HL-60/S4 (cell line): Measurements from ENCODE around the gene ALG14.

Experiments
- in situ Hi-C: fragments of 300-500 bp; cut with MboI; formaldehyde crosslinking; loops from 2 replicates; pipeline ENCODE4 v1.14.3; 2022; ENCODE audit warnings: low sequenced_read_pairs

ALG14 gene

GRCh38 chr1:94936861-94937620 lies 135.7 kb downstream of the ALG14 start:
- in situ Hi-C loops = no loop called here

GRCh38 chr1:94935476-94935875 lies 137.3 kb downstream of the ALG14 start:
- in situ Hi-C loops = no loop called here

- in situ Hi-C loops = no loop called here
Measured at GRCh38 chr1:94935034-94935433, 137.7 kb downstream of the ALG14 start.

GRCh38 chr1:94934551-94934950 lies 138.2 kb downstream of the ALG14 start:
- in situ Hi-C loops = no loop called here

GRCh38 chr1:94931254-94931841 lies 141.4 kb downstream of the ALG14 start:
- in situ Hi-C loops = no loop called here

DNA sequence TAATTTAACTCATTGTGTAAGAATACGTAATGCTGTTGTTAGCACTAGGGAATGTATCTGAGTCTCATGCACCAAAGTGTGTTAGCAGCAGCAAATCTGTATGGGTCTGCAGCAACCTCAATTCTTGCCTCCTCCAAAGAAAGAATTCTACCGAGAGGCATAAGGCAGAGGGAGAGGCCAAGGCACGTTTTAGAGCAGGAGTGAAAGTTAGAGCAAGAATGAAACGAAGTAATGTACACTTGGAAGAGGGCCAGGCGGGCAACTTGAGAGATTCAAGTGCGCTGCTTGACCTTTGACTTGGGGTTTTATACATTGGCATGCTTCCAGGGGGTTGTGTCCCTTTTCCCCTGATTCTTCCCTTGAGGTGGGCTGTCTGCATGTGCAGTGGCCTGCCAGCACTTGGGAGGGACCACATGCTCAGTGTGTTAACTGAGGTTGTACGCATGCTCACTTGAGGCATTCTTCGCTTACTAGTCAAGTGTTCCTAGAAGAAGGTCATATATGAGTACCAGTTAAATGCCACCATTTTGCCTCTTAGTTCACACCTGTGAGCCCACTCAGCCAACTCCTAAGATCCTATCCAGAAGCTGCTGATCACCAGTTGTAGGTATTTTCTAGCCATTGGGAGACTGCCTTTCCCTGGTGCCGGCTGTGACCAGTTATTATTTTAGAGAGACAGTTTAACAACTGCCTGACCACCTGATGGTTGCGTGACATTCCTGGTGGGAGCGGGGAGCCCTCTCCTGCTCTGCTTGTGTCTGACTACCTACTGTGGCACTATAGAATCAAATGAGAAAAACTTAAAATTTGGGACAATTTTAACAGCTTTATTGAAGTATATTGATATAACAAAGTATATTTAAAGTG lies 143.2 kb downstream of the ALG14 start:
- in situ Hi-C loops = no loop called here

DNA sequence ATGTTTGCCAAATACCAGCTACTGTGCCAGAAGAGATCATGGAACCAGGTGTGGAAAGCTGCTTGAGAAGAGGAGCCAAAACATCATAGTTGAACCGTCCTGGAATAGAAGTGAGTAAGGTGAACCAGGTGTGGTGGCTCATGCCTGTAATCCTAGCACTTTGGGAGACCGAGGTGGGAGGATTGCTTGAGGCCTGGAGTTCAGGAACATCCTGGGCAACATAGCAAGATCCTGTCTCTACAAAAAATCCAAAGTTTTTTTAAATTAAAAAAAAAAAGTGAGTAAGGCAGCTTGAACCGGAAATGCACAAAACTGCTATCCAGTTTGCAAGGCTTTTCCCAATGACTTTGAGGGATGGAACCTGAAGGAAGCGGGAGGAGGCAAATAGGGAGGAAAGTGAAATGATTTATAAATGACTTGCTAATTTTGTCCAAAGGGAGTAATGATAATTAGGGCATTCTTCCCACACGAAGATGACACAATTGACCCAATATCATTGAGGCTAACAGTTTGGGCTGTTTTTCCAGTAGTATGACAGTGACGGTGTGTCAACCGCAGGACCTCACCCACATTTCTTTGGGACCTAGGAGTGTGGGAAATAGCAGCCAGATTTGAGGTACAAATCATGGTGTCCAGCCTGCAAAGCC lies 144.3 kb downstream of the ALG14 start:
- in situ Hi-C loops = no loop called here

DNA sequence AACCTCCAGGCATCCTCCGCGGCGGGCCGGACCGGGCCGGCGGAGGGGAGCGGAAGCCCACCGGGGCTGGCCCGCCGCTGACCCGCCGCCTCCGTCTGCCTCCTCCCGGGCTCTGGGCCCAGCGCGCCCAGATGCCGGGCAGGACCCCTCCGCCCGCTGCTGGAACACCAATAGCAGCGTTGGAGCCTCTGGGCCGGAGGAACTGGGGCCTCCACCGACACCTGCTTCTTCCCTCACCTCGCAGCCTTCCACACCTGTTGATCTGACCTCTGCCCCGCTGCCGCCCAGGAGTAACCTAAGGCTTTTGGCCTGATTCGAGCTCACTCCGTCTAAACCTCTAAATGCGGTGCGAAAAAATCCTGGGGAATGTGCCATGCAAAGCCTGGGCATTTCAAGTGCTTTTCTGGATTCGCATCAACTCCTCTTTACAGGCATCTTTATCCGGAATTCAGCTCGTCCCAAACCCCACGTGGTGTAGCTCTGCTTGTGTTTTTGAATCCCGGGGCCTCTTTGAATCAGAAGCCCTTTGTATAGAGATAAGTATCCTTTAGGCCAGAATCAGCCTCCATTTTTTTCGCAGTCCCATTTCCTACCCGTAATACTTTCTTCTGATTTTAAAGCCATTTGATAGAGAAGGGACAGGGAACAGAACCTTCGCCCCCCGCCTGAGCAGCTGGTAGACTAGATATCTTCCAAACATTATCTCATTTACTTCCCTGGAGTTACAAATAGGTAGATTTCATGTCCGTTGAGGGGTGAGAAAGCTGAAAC lies 145.2 kb downstream of the ALG14 start:
- in situ Hi-C loops = no loop called here

GRCh38 chr1:94926915-94927404 lies 145.8 kb downstream of the ALG14 start, which contains the start of gene CNN3:
Gene CNN3, minus strand, starts transcription at chr1:94927110. Its CDS starts 216 bp downstream, at chr1:94926894.
- in situ Hi-C loops = no loop called here

DNA sequence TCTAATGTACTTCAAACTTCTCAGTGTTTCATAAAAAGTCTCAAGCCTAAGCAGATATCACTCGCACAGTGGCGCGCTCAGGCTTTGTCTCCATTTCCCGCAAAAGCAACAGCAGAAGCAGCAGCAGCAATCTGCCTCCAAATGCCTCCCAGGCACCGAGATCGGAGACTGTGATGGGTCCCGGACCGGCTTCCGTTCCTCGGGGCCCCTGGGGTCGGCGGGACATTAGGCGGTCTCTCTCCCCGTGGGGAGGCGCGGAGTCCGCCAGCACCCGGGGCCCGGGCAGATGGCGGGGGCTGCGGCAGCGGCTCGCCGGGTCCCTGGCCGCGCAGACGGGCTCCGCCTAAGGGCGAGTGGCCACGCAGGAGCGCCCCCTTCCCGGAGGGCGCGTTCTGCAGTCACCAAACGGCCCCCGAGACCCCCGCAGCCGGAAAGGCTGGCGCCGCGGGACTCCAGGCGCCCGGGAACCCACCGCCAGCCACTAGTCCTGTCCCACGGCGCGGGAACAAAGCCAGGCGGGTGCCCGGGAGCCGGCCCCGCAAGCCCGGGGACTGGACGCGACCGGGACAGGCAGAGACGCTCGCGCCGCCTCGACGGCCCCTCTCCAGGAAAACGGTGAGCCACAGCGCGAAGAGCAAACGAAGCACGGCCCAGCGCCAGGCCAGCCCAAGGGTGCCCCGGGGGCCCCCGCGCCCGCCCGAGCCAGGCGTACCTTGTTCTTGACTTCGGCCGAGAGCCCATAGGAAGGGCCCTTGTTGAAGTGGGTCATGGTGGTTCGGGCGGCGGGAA lies 146.4 kb downstream of the ALG14 start:
- in situ Hi-C loops = no loop called here

DNA sequence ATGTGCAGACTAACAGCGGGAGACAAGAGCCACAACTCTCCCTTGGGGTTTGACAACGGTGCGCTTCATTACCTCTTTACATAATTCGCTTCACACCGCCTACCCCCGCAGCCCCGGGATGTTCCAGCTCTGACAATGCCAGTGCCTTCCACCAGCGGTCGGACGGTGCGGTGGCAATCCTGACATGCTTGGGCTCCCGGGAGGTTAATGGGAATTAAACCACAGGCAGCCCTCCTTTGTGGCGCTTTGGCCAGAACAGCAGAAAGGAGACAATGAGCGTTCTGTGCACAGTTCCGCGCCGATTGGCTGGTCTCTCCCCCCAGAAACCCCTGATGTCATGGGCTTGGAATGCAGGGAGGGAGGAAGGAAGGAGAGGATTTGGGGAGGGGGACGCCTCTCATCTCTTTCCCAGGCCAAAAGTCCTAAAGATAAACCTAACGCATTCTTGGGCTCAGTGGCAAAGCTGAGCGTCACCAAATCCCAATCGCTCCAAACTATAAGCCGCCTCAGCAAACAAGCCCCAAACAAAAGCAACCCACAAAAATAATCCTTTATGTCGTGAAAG lies 147.1 kb downstream of the ALG14 start:
- in situ Hi-C loops = no loop called here

DNA sequence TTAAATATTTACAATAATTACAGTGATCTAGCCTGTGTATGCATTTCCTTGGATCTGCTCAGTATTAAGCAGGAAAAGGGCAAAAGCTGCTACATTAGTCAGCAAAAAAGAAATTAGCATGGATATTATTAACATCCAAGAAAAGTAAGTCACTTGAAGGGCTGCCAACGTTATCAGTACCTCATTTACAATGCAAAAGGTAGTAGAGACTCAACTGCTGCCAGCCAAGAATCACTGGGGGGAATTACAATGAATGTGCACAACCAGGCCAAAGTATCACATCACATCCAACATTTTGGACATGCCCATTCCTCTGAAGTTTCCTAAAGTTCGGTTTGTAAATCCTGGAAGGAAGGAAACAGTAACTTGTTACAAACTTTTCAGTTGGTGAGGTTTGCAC lies 147.7 kb downstream of the ALG14 start:
- in situ Hi-C loops = no loop called here
